Measurements from ENCODE around the gene PRAC2.
"Not testable (repeated sequence)": the region's sequence is repeated elsewhere in the genome, so short reads cannot be mapped to it uniquely, and the experiment has no call there.

PRAC2 gene

GRCh38 chr17:48722915-48723422 is at the start of gene PRAC2:
PRAC2 (plus strand) TSS chr17:48723185; CDS start chr17:48724411, 1,226 bp downstream.
- DNase-seq = no peak

- DNase-seq = no peak
These were observed 45.9 kb upstream of the PRAC2 start for GRCh38 chr17:48676963-48677558.

- DNase-seq = peak; percentile 64
These were observed 44.6 kb upstream of the PRAC2 start for GRCh38 chr17:48678141-48678971.

GRCh38 chr17:48679385-48680096 is 43.4 kb upstream of the PRAC2 start:
- DNase-seq = no peak

- DNase-seq = no peak
These were observed 41.4 kb upstream of the PRAC2 start for GRCh38 chr17:48681609-48682008.

- no peak for DNase-seq
These were observed 32.3 kb upstream of the PRAC2 start for GRCh38 chr17:48690655-48691054.

GRCh38 chr17:48692049-48692448 is 30.9 kb upstream of the PRAC2 start:
- DNase-seq = no peak

GRCh38 chr17:48693178-48693577 is 29.8 kb upstream of the PRAC2 start:
- DNase-seq = no peak

GRCh38 chr17:48701864-48702532 is 21.0 kb upstream of the PRAC2 start:
- DNase-seq = no peak

GRCh38 chr17:48704361-48705248 is 18.4 kb upstream of the PRAC2 start:
- peak; percentile 27 for DNase-seq

GRCh38 chr17:48711128-48711527 is 11.9 kb upstream of the PRAC2 start:
- DNase-seq = no peak

- no peak for DNase-seq
These were observed 7.2 kb upstream of the PRAC2 start for GRCh38 chr17:48715496-48716399.

- not testable (repeated sequence) for DNase-seq
These were observed 6.4 kb upstream of the PRAC2 start for GRCh38 chr17:48716549-48716948.

GRCh38 chr17:48717367-48718226 is 5.4 kb upstream of the PRAC2 start:
- DNase-seq = no peak

- no peak for DNase-seq
These were observed 4.7 kb upstream of the PRAC2 start for GRCh38 chr17:48718227-48718760.

- DNase-seq = no peak
These were observed 4.0 kb upstream of the PRAC2 start for GRCh38 chr17:48718761-48719641.

- no peak for DNase-seq
These were observed 3.2 kb upstream of the PRAC2 start for GRCh38 chr17:48719642-48720265.
